ENCODE data around the gene NBL1.

Gene NBL1

GRCh38 chr1:19665496-19666465 is 21.7 kb downstream of the NBL1 start:
- no peak for DNase-seq (ENCODE audit: low read depth in 3 of 3, low spot score in 1 of 3)

GRCh38 chr1:19668888-19669287 is 24.8 kb downstream of the NBL1 start:
- no peak for DNase-seq (ENCODE audit: low read depth in 3 of 3, low spot score in 1 of 3)

DNA sequence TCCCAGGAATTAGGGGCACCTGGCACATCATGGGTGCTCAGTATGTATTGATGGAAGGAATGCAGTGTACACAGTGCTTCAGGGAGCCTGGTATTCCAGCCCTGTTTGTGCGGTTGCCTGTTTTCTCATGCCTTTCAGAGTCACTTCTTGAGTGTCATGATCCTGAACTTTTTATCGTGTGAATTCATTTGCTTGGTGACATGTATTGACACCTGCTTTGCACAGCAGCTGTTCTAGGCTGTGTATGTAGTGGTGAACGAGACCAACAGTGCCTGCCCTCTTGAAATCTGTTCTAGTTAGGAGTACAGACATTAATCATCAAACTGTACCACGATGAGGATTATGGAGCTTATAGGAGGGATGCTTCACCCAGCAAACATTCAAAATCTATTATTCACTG is 26.7 kb downstream of the NBL1 start:
- DNase-seq (ENCODE audit: low read depth in 3 of 3, low spot score in 1 of 3): no peak

DNA sequence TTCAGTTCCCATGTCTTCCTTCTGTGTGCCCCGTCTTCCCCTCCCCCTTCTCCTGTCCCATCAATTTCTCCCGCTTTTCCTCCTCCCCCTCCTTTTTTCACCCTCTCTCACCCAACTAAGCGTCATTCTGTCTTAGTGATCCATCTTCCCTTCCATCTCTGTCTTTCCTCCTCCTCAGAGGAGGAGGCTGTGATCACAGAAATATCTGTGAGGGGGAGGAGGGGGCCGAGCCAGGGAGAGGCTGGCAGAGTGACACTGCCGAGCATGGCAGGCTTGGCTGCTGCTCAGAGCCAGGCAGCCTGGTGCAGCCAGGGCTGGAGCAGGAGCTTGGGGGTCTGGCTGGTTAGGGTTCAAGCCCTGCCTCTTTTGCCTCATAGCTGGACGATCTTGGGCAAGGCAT is 28.1 kb downstream of the NBL1 start:
- no peak for DNase-seq (ENCODE audit: low read depth in 3 of 3, low spot score in 1 of 3)

- no peak for DNase-seq (ENCODE audit: low read depth in 3 of 3, low spot score in 1 of 3)
These were observed 31.7 kb downstream of the NBL1 start for GRCh38 chr1:19675797-19676196.

DNA sequence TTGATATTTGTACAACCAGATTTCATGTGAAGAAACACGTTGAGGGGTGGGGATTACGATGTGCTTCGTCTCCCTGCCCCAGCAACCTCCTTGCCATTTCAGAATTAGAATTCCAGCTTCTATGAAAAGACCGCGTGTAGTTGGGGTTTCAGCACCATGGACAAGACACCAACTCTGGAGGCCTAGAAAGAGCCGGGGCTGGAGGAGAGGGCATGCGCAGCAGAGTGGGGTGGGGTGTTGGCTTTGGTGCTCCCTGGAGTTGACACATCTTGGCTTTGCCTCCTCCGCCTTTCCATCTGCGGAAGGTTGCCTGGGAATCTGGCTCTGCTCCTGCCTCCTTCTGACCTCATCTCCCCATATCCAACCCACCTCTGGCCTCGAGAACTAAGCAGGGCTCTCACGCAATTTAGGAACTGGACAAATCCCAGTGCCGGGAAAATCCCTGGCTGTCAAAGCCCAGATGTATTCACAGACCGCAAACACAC is 32.4 kb downstream of the NBL1 start:
- no peak for DNase-seq (ENCODE audit: low read depth in 3 of 3, low spot score in 1 of 3)

GRCh38 chr1:19678493-19678892 is 34.4 kb downstream of the NBL1 start:
- no peak for DNase-seq (ENCODE audit: low read depth in 3 of 3, low spot score in 1 of 3)

- DNase-seq (ENCODE audit: low read depth in 3 of 3, low spot score in 1 of 3): no peak
These were observed 34.9 kb downstream of the NBL1 start for GRCh38 chr1:19678931-19679453.

GRCh38 chr1:19679691-19680090 is 35.6 kb downstream of the NBL1 start:
- DNase-seq (ENCODE audit: low read depth in 3 of 3, low spot score in 1 of 3): no peak

- DNase-seq (ENCODE audit: low read depth in 3 of 3, low spot score in 1 of 3): no peak
These were observed 36.5 kb downstream of the NBL1 start for GRCh38 chr1:19680644-19681043.

DNA sequence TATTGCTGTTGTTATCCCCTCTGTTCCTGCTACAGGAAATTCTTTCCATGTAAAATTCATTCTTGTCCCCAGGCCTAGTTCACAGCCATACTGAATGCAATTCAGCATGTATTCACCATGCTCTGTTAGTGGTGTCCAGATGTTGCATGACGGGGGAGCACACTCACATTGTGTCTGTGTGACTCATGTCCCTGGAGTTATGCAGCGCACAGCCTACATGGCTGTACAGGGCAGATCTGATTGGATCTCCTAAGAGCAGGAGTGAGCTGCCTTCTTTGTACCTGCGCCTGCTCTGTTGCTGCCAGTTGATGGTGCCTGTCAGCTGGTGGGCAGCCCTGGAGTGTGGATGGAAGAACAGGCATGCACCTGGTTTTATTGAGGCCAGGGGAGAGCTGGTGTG is 38.1 kb downstream of the NBL1 start:
- DNase-seq (ENCODE audit: low read depth in 3 of 3, low spot score in 1 of 3): no peak

- DNase-seq (ENCODE audit: low read depth in 3 of 3, low spot score in 1 of 3): no peak
These were observed 38.8 kb downstream of the NBL1 start for GRCh38 chr1:19682901-19683300.

- no peak for DNase-seq (ENCODE audit: low read depth in 3 of 3, low spot score in 1 of 3)
These were observed 39.2 kb downstream of the NBL1 start for GRCh38 chr1:19683351-19683750.

GRCh38 chr1:19684677-19685076 is 40.6 kb downstream of the NBL1 start:
- no peak for DNase-seq (ENCODE audit: low read depth in 3 of 3, low spot score in 1 of 3)

DNA sequence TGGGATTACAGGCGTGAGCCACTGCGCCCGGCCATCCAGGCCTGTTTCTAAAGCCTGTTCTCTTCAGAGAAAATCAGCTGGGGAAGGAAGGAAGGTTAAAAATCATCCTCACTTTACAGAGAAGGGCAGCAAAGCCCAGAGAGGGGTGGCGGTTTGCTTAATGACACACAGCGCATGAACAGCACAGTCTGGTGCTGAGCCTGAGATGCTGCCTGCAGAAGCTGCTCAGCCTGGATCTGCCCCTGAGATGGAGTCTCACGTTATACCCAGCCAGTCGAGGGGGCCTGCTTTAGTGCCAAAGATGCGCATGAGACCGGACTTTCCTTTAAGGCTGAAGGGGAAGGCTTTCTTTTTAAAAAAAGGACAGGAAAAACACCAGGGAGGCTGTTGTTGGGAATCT is 41.9 kb downstream of the NBL1 start:
- DNase-seq (ENCODE audit: low read depth in 3 of 3, low spot score in 1 of 3): no peak

DNA sequence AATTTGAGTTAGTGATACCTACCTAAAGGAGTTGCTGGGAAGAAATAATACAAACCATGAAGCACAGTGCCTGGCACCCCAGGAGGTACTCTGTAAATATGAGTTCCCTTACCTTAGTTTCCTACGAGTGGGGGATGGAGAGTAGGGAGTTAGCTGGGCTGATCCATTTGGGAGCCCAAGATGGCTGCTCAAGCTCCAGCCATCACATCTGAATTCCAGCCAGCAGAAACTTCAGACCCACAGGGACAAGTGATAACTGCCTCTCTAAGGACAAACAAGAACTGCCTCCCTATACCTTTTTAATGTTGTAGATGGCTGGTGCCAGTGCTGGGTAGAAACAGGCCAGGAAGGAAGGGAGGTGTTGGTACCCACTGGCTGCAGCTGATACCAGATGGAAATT is 43.3 kb downstream of the NBL1 start:
- DNase-seq (ENCODE audit: low read depth in 3 of 3, low spot score in 1 of 3): no peak

DNA sequence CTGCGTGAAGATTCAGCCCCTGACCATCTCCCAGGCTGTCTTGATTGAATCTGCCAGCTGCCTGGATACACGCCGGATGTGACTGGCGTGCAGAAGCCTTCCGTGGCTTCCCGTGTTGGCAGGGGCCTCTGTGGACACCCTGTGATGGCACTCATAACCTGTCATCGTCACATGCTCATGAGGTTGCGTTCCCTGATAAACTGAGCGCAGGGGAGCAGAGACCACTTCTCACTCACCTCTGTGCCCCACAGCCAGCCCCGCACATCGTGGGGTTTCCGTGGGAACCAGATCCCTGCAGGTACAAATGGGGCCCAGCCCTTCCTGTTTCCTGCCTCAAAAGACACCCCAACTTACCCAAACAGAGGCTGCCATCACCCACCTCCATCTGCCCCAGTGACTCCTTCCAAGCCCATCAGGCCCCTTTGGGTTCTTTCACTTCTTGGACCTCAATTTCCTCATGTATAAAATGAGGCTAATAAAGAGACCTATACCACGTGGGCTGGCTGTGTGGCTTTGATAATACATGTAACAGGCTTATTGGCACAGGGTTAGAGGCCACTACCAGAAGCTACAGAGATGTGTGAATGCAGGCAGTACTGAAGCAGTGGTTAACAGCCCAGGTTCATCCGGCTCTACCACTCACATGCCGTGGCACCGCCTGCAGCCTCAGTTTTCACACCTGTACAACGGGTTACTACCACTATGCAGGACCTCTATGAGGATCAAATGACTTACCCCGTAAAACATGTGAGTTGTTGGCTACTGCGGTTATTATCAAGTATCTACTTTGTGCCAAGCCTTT is 44.1 kb downstream of the NBL1 start:
- DNase-seq (ENCODE audit: low read depth in 3 of 3, low spot score in 1 of 3): no peak

- no peak for DNase-seq (ENCODE audit: low read depth in 3 of 3, low spot score in 1 of 3)
These were observed 45.1 kb downstream of the NBL1 start for GRCh38 chr1:19689085-19689757.

- no peak for DNase-seq (ENCODE audit: low read depth in 3 of 3, low spot score in 1 of 3)
These were observed 45.7 kb downstream of the NBL1 start for GRCh38 chr1:19689856-19690255.

- DNase-seq (ENCODE audit: low read depth in 3 of 3, low spot score in 1 of 3): no peak
These were observed 46.2 kb downstream of the NBL1 start for GRCh38 chr1:19690342-19690741.

DNA sequence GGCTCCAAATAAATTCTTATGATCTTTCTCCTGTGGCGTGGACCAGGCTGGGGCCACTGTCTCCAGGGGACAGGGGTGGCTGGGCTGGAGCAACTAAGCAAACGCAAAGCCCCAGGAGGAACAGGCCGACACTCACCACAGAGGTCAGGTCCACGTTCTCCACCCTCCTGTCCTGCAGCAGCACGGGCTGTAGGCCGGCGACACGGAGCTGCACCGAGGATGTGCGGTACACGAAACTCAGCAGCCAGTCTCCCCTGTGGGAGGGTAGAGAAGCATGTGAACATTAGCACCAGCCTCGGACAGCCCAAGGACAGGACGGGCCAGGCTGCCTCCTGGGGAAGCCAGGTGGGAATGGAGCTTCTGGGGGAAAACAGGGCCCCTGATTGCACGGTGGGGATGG is 50.2 kb downstream of the NBL1 start:
- DNase-seq (ENCODE audit: low read depth in 3 of 3, low spot score in 1 of 3): no peak

Data from stimulated activated CD4-positive, alpha-beta T cell treated with anti-CD3 and anti-CD28 coated beads, TNF-alpha, amount 100 ng/mL, for 1 hour (primary cell).